Neuronal stem cell (in vitro differentiated cells): Measurements from ENCODE around the gene PRR20B. TPM values are rescaled to one million over a fixed set of nuclear protein-coding genes. Genes with fewer than 3 reads are reported as not detected.
"Not testable (repeated sequence)": the region's sequence is repeated elsewhere in the genome, so short reads cannot be mapped to it uniquely, and the experiment has no call there.

Source experiments
- DNase-seq: peaks from one replicate; pipeline ENCODE4 v3.0.0-alpha.2; 2013; ENCODE audit warnings: low spot score
- H2AFZ ChIP-seq: one replicate; pipeline ENCODE4 v1.6.1; 2013; ENCODE audit warnings: mild to moderate bottlenecking, low read length, inconsistent platforms
- H2AK5ac ChIP-seq: 2 replicates; pipeline ENCODE4 v1.6.1; 2013; ENCODE audit warnings: low read depth, mild to moderate bottlenecking, inconsistent platforms, low read length, moderate library complexity, mixed read lengths
- H2BK120ac ChIP-seq: 2 replicates; pipeline ENCODE4 v1.6.1; 2013; ENCODE audit warnings: low read depth, mild to moderate bottlenecking, inconsistent platforms, low read length, moderate library complexity, mixed read lengths
- H2BK12ac ChIP-seq: one replicate; pipeline ENCODE4 v1.6.1; 2013; ENCODE audit warnings: low read length, inconsistent platforms
- H2BK15ac ChIP-seq: 2 replicates; pipeline ENCODE4 v1.6.1; 2013; ENCODE audit warnings: mild to moderate bottlenecking, low read length, inconsistent platforms, mixed read lengths
- H2BK5ac ChIP-seq: one replicate; pipeline ENCODE4 v1.6.1; 2013; ENCODE audit warnings: inconsistent platforms, mild to moderate bottlenecking, low read length, moderate library complexity
- H3K14ac ChIP-seq: one replicate; pipeline ENCODE4 v1.6.1; 2013; ENCODE audit warnings: low read length, inconsistent platforms
- H3K18ac ChIP-seq: 2 replicates; pipeline ENCODE4 v1.6.1; 2013; ENCODE audit warnings: low read length, inconsistent platforms
- H3K23ac ChIP-seq: 2 replicates; pipeline ENCODE4 v1.6.1; 2013; ENCODE audit warnings: low read depth, mild to moderate bottlenecking, mixed read lengths, low read length, inconsistent platforms; ENCODE audit not compliant: poor library complexity
- H3K27ac ChIP-seq: replicated peaks from 3 replicates; pipeline ENCODE4 v1.5.1; 2013; ENCODE audit warnings: low read length, inconsistent platforms
- H3K27me3 ChIP-seq, 3 experiments: 2 replicates each; pipeline ENCODE4 v1.6.1; 2013; ENCODE audit warnings: low read length in 3 of 3, mild to moderate bottlenecking in 2 of 3, inconsistent platforms in 1 of 3, low read depth in 1 of 3, mixed read lengths in 1 of 3, moderate library complexity in 1 of 3; ENCODE audit not compliant: control insufficient read depth in 3 of 3, insufficient read depth in 3 of 3
- H3K36me3 ChIP-seq, 2 donors: replicated peaks in 1 of 2; 2 replicates each; pipeline ENCODE4 v1.6.1; 2013; ENCODE audit warnings: low read length in 2 of 2; ENCODE audit not compliant: control insufficient read depth in 2 of 2, insufficient read depth in 2 of 2
- H3K4ac ChIP-seq: 2 replicates; pipeline ENCODE4 v1.6.1; 2013; ENCODE audit warnings: inconsistent platforms, mild to moderate bottlenecking, low read length, moderate library complexity
- H3K4me1 ChIP-seq, 2 donors: 1 replicate in 1 of 2; 2 replicates in 1 of 2; pipeline ENCODE4 v1.6.1; 2013; ENCODE audit warnings: low read length in 2 of 2, low read depth in 1 of 2; ENCODE audit not compliant: control insufficient read depth in 2 of 2, insufficient read depth in 1 of 2
- H3K4me2 ChIP-seq: one replicate; pipeline ENCODE4 v1.6.1; 2013; ENCODE audit warnings: mild to moderate bottlenecking, low read length, inconsistent platforms; ENCODE audit not compliant: insufficient read depth, poor library complexity, severe bottlenecking
- H3K4me3 ChIP-seq, 2 donors: 2 replicates each; pipeline ENCODE4 v1.5.1; 2013; ENCODE audit warnings: low read length in 2 of 2, mild to moderate bottlenecking in 2 of 2, inconsistent platforms in 1 of 2, moderate library complexity in 1 of 2
- H3K79me1 ChIP-seq: one replicate; pipeline ENCODE4 v1.6.1; 2013; ENCODE audit warnings: low read depth, mild to moderate bottlenecking, inconsistent platforms, low read length, moderate library complexity
- H3K9ac ChIP-seq: one replicate; pipeline ENCODE4 v1.6.1; 2013; ENCODE audit warnings: mild to moderate bottlenecking, low read depth, low read length, inconsistent platforms; ENCODE audit not compliant: poor library complexity
- H3K9me3 ChIP-seq, 2 donors: replicated peaks in 1 of 2; 2 replicates each; pipeline versions ENCODE3 to v1.6.1; 2013; ENCODE audit warnings: low read length in 2 of 2, mild to moderate bottlenecking in 2 of 2, inconsistent platforms in 1 of 2, low read depth in 1 of 2, mixed read lengths in 1 of 2, moderate library complexity in 1 of 2; ENCODE audit not compliant: control insufficient read depth in 2 of 2, insufficient read depth in 1 of 2
- H4K8ac ChIP-seq: one replicate; pipeline ENCODE4 v1.6.1; 2013; ENCODE audit warnings: low read depth, mild to moderate bottlenecking, inconsistent platforms, low read length, moderate library complexity
- H4K91ac ChIP-seq: one replicate; pipeline ENCODE4 v1.6.1; 2013; ENCODE audit warnings: low read length, low read depth, mild to moderate bottlenecking, inconsistent platforms; ENCODE audit not compliant: poor library complexity
- WGBS, 2 donors: extraction: QIAGEN DNeasy Blood & Tissue Kit; methylation state at CpG; one replicate each; pipeline ENCODE4 v1.1.7; 2013; ENCODE audit warnings: missing lambda C conversion rate in 2 of 2, mixed read lengths in 1 of 2; ENCODE audit not compliant: insufficient read length in 2 of 2, insufficient replicate concordance in 1 of 2; ENCODE audit errors: extremely low coverage in 2 of 2; 5-methylcytosine and 5-hydroxymethylcytosine counted together
- small RNA-seq: library from polyadenylated mRNA; stranded (forward); fragments of <200 nt; extraction: miRNeasy Mini kit (QIAGEN cat#:217004); gene quantifications from one replicate; pipeline ENCODE3, GENCODE V24; 2013; ENCODE audit not compliant: insufficient read depth

The PRR20B gene

GRCh38 chr13:57166897-57167296 lies 19.6 kb downstream of the PRR20B start, which contains the start of gene PRR20E:
PRR20E (plus strand) TSS chr13:57167197; CDS start chr13:57167584, 387 bp downstream.
- H4K91ac ChIP-seq, H3K14ac ChIP-seq, H2BK12ac ChIP-seq, H3K9ac ChIP-seq, H3K4me1 ChIP-seq, H3K79me1 ChIP-seq, DNase-seq, H2BK15ac ChIP-seq, H3K23ac ChIP-seq, H2BK120ac ChIP-seq, H3K36me3 ChIP-seq, H2BK5ac ChIP-seq, H3K4me3 ChIP-seq, H2AFZ ChIP-seq, H3K9me3 ChIP-seq, H3K27ac ChIP-seq, H3K4me2 ChIP-seq, H3K4ac ChIP-seq, H3K18ac ChIP-seq, H3K27me3 ChIP-seq, H2AK5ac ChIP-seq, H4K8ac ChIP-seq: not testable (repeated sequence)
- no CpG with 5 or more reads among the region's 22 CpGs for WGBS, 2 donors

GRCh38 chr13:57191667-57192066 lies 44.4 kb downstream of the PRR20B start:
- Histone ChIP-seq H3K4me1 (no peaks in the 10 kb centered on the region), H3K4me2 (no peak overlapping the region), H2BK120ac (no peak overlapping the region), H3K9me3 (no peaks in the 10 kb centered on the region), H3K9ac (no peak overlapping the region), H3K4ac (no peak overlapping the region), H4K8ac (no peak overlapping the region), H3K79me1 (no peaks in the 10 kb centered on the region), H3K36me3 (no peaks in the 10 kb centered on the region), H3K27ac (no peak overlapping the region), H2BK5ac (no peak overlapping the region), H3K14ac (no peak overlapping the region), H2BK15ac (no peak overlapping the region), H3K23ac (no peak overlapping the region), H2AFZ (no peak overlapping the region), H3K27me3 (no peaks in the 10 kb centered on the region), H2AK5ac (no peak overlapping the region), H3K18ac (no peak overlapping the region), H4K91ac (no peak overlapping the region), H3K4me3 (no peak overlapping the region), H2BK12ac (no peak overlapping the region)
- no CpG with 5 or more reads among the region's 1 CpG for WGBS, 2 donors
- DNase-seq, result no peak

Small RNA genes lying within 50 kb of the gene (small RNA-seq; reads per million reads assigned to genes)
- not detected for gene PRR20FP
